Activated CD4-positive, alpha-beta T cell treated with anti-CD3 and anti-CD28 coated beads for 36 hours (primary cell): ENCODE results near the gene HNRNPL. TPM values are rescaled to one million over a fixed set of nuclear protein-coding genes. Genes with fewer than 3 reads are reported as not detected.
"Not testable (repeated sequence)": the region's sequence is repeated elsewhere in the genome, so short reads cannot be mapped to it uniquely, and the experiment has no call there.

Source experiments
- ATAC-seq: fragments of 200-7000 bp; cut with Tn5 transposase; one replicate; pipeline ENCODE4 v1.10.0; 2021; ENCODE audit warnings: mild to moderate bottlenecking, moderate library complexity
- CTCF ChIA-PET: fragments of 350-600 bp; sonication (Branson Sonifier 250); formaldehyde crosslinking; loops from one replicate; lab custom pipeline; 2021; ENCODE audit warnings: antibody characterized with exemption; lab: Charles Lee
- POLR2A ChIA-PET: fragments of 350-600 bp; sonication (Branson Sonifier 250); formaldehyde crosslinking; loops from one replicate; lab custom pipeline; 2021; ENCODE audit warnings: antibody characterized with exemption, inconsistent platforms; lab: Charles Lee
- DNase-seq: peaks from one replicate; pipeline ENCODE4 v3.0.0-alpha.2; 2020
- H3K27ac Mint-ChIP-seq: one replicate; pipeline ENCODE4 v1.8.0; 2021; ENCODE audit warnings: mixed read lengths
- H3K27me3 Mint-ChIP-seq: one replicate; pipeline ENCODE4 v1.8.0; 2021; ENCODE audit warnings: mixed read lengths
- H3K36me3 Mint-ChIP-seq: one replicate; pipeline ENCODE4 v1.8.0; 2021; ENCODE audit warnings: low read depth, mixed read lengths
- H3K4me1 Mint-ChIP-seq: one replicate; pipeline ENCODE4 v1.8.0; 2021; ENCODE audit warnings: mixed read lengths
- H3K4me3 Mint-ChIP-seq: one replicate; pipeline ENCODE4 v1.8.0; 2021; ENCODE audit warnings: mild to moderate bottlenecking, moderate library complexity, mixed read lengths
- H3K9me3 Mint-ChIP-seq: one replicate; pipeline ENCODE4 v1.8.0; 2021; ENCODE audit warnings: low read depth, mixed read lengths
- intact Hi-C, 2 experiments: fragments of 100-400 bp; cut with DNase I in 1 of 2; cut with micrococcal nuclease in 1 of 2; formaldehyde crosslinking; loops; one replicate each; pipeline versions ENCODE4 v1.14.2 to v1.15.1; 2022 to 2024; cut with DNase I, micrococcal nuclease
- total RNA-seq, 2 experiments: library from RNA; stranded (reverse); gene quantifications; one replicate each; pipeline ENCODE4 v1.2.3, GENCODE V29; 2021

The HNRNPL gene
- total RNA-seq, 2 experiments from 2014 or later = 714 to 722 TPM

GRCh38 chr19:38880882-38881609, 31.3 kb upstream of the HNRNPL start:
- H3K9me3 Mint-ChIP-seq = no peaks in the 10 kb centered on the region
- CTCF ChIA-PET = interaction anchor here (0.6 kb wide), 1 partner anchor 48 kb away, joined by 3 read pairs; no protein-coding TSS in a partner anchor
- POLR2A ChIA-PET = no interaction called here
- no peak overlapping the region for H3K27ac Mint-ChIP-seq
- intact Hi-C loops = no loop called here
- no peaks in the 10 kb centered on the region for H3K27me3 Mint-ChIP-seq
- H3K36me3 Mint-ChIP-seq = peaks cover 11% of the 10 kb centered on the region
- no peak overlapping the region for H3K4me3 Mint-ChIP-seq
- peaks cover 24% of the 10 kb centered on the region for H3K4me1 Mint-ChIP-seq
- ATAC-seq (no peak), DNase-seq (no peak)

GRCh38 chr19:38880076-38880881, 30.5 kb upstream of the HNRNPL start:
- intact Hi-C loops = no loop called here
- peaks cover 27% of the 10 kb centered on the region for H3K4me1 Mint-ChIP-seq
- ChIA-PET POLR2A (no interaction called here), CTCF (interaction anchor here (3.6 kb wide), 1 partner anchor 7 kb away, joined by 35 read pairs; no protein-coding TSS in a partner anchor)
- peaks cover 15% of the 10 kb centered on the region for H3K36me3 Mint-ChIP-seq
- ATAC-seq (no peak), DNase-seq (no peak)
- H3K27me3 Mint-ChIP-seq = no peaks in the 10 kb centered on the region
- no peaks in the 10 kb centered on the region for H3K9me3 Mint-ChIP-seq
- no peak overlapping the region for H3K4me3 Mint-ChIP-seq
- H3K27ac Mint-ChIP-seq = peak overlapping the region; percentile 56

GRCh38 chr19:38879400-38879751, 29.6 kb upstream of the HNRNPL start:
- no peaks in the 10 kb centered on the region for H3K27me3 Mint-ChIP-seq
- no peaks in the 10 kb centered on the region for H3K9me3 Mint-ChIP-seq
- H3K4me3 Mint-ChIP-seq = peak overlapping the region; percentile 89
- ATAC-seq (no peak), DNase-seq (no peak)
- intact Hi-C loops = no loop called here
- POLR2A ChIA-PET = interaction anchor here (0.6 kb wide), 2 partner anchors 26 to 61 kb away, joined by 3 to 4 read pairs; no protein-coding TSS in a partner anchor
- H3K36me3 Mint-ChIP-seq = peaks cover 15% of the 10 kb centered on the region
- H3K27ac Mint-ChIP-seq = peak overlapping the region; percentile 99
- peaks cover 27% of the 10 kb centered on the region for H3K4me1 Mint-ChIP-seq
- CTCF ChIA-PET = interaction anchor here (0.9 to 3.6 kb wide), 6 partner anchors 8 to 110 kb away, joined by 3 to 35 read pairs (median 5); no protein-coding TSS in a partner anchor

DNA sequence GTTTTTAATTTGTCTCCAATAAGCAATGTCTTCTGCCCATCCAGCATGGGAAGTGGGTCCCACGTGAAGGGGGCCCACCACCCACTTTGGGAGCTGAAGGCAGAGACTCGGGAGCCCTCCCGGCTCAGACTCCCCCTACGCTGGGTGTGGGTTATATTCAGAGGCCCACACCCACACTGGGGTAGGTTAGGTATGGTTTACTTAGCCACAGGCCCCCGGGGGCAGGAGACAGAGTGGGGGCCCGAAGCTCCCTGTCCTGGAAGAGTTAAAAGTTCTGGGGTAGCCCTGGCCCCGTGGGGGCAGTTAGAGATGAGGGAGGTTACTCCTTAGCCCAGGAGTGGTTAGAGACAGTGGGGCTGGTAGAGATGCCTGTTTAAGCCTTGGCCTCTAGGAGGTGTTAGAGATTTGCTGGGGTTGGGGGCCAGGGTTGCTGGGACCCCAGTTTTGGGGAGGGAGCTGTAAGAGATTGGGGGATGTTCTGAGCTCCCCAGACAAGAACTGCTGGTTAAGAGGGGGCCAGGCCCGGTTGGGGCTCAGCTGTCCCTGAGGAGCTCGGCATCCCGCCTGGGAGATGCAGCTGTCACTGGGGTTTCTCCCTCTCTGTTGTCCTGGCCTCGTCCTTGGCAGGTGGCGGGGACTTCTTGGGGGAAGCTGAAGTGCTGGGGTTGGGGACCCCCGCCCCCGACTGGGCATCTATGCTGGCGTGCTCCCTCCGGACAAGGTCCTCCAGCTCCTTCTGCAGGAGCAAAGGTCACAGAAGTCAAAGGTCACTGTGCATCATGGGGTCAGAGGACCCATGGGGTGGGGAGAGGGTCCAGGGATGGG, 29.0 kb upstream of the HNRNPL start:
- peak; percentile 23 for ATAC-seq
- Mint-ChIP-seq H3K4me3 (peak overlapping the region; percentile 89), H3K27me3 (no peaks in the 10 kb centered on the region), H3K9me3 (no peaks in the 10 kb centered on the region), H3K27ac (peak overlapping the region; percentile 99), H3K4me1 (peaks cover 27% of the 10 kb centered on the region), H3K36me3 (peaks cover 15% of the 10 kb centered on the region)
- ChIA-PET CTCF (interaction anchor here (0.6 to 3.6 kb wide), 8 partner anchors 9 to 109 kb away, joined by 3 to 35 read pairs (median 4); no protein-coding TSS in a partner anchor), POLR2A (interaction anchor here (0.6 kb wide), 2 partner anchors 26 to 62 kb away, joined by 3 to 4 read pairs; no protein-coding TSS in a partner anchor)
- DNase-seq = no peak
- intact Hi-C loops = loop anchor here (1.0 kb wide), 4 partner anchors 8 to 52 kb away; partner anchors contain the start of genes MRPS12 (in 1 of the 2), NFKBIB (in 1 of the 2), SARS2 (in 1 of the 2) and SIRT2 (in 1 of the 2)

GRCh38 chr19:38877781-38878574, 28.2 kb upstream of the HNRNPL start, which contains the start of gene RINL:
TSS of gene RINL (minus strand) at chr19:38878275. CDS start at chr19:38876742, 1,533 bp downstream.
- H3K27ac Mint-ChIP-seq = peak within 1 kb of the TSS; percentile 99
- peaks cover 27% of the 10 kb centered on the region for H3K4me1 Mint-ChIP-seq
- H3K36me3 Mint-ChIP-seq = peaks cover 16% of the 10 kb centered on the region
- ATAC-seq (peak; percentile 93), DNase-seq (peak; percentile 84)
- ChIA-PET POLR2A (no interaction called here), CTCF (interaction anchor here (0.6 to 3.6 kb wide), 6 partner anchors 8 to 52 kb away, joined by 3 to 35 read pairs (median 4); no protein-coding TSS in a partner anchor)
- H3K27me3 Mint-ChIP-seq = no peaks in the 10 kb centered on the region
- intact Hi-C loops = loop anchor here (1.0 kb wide), 4 partner anchors 8 to 52 kb away; partner anchors contain the start of genes MRPS12 (in 1 of the 2), NFKBIB (in 1 of the 2), SARS2 (in 1 of the 2) and SIRT2 (in 1 of the 2)
- peak within 1 kb of the TSS; percentile 89 for H3K4me3 Mint-ChIP-seq
- H3K9me3 Mint-ChIP-seq = no peaks in the 10 kb centered on the region

DNA sequence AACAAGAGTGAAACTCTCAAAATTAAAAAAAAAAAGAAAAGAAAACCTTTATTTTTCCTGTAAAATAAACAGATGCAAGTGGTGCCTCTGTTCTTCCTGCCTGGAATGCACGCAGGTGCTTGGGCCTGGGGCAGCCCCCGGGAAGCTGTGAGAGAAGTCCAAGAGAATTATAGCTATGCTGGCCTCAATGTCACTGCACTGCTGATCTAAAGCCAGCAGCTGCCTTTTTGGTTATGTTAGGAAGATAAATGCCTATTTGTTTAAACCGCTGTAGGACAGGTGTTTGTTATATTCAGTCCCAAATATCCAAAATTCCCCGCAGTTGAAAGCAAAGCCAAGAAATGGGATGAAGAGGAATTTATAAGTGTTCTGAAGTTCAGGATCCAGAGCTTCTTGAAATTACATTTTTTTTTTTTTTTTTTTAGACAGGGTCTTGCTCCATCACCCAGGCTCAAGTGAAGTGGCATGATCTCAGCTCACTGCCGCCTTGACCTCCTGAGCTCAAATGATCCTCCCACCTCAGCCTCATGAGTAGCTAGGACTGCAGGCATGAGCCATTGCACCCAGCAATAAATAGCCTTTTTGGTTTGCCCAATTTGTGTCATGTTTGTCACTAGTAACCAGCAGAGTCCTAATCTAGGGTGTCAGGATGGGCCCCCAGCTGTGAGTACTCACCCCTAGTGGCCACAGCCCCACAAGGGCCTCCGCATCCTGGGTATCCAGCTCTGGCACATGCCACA, 26.0 kb upstream of the HNRNPL start:
- H3K36me3 Mint-ChIP-seq = peaks cover 21% of the 10 kb centered on the region
- no peak for ATAC-seq
- intact Hi-C loops = no loop called here
- peak overlapping the region; percentile 89 for H3K4me3 Mint-ChIP-seq
- DNase-seq = no peak
- ChIA-PET POLR2A (interaction anchor here (1.1 kb wide), 1 partner anchor 44 kb away, joined by 4 read pairs; no protein-coding TSS in a partner anchor), CTCF (interaction anchor here (1.0 to 1.4 kb wide), 4 partner anchors 9 to 106 kb away, joined by 3 to 4 read pairs (median 4); partner anchors contain the start of genes MRPS12 and SARS2)
- H3K9me3 Mint-ChIP-seq = no peaks in the 10 kb centered on the region
- no peaks in the 10 kb centered on the region for H3K27me3 Mint-ChIP-seq
- peak overlapping the region; percentile 47 for H3K27ac Mint-ChIP-seq
- H3K4me1 Mint-ChIP-seq = peaks cover 27% of the 10 kb centered on the region

DNA sequence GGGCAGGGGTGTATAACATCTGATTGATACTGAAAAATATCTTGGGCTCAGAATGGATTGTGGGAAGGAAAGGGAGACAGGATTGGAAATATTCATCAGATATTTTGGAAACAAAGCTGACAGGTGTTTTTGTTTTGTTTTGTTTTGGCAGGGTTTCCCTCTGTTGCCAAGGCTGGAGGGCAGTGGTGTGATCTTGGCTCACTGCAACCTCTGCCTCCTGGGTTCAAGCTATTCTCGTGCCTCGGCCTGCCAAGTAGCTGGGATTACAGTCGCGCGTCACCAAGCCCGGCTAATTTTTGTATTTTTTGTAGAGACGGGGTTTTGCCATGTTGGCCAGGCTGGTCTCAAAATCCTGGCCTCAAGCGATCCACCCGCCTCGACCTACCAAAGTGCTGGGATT, 23.6 kb upstream of the HNRNPL start:
- H3K36me3 Mint-ChIP-seq = peaks cover 39% of the 10 kb centered on the region
- DNase-seq, H3K9me3 Mint-ChIP-seq, ATAC-seq, H3K27me3 Mint-ChIP-seq, H3K27ac Mint-ChIP-seq, H3K4me3 Mint-ChIP-seq, CTCF ChIA-PET: not testable (repeated sequence)
- intact Hi-C loops = loop anchor here in 1 of 2 experiments (5.0 kb wide), 1 partner anchor 106 kb away; no protein-coding TSS in a partner anchor
- H3K4me1 Mint-ChIP-seq = peaks cover 35% of the 10 kb centered on the region
- POLR2A ChIA-PET = interaction anchor here (2.1 kb wide), 1 partner anchor 26 kb away, joined by 5 read pairs; no protein-coding TSS in a partner anchor

DNA sequence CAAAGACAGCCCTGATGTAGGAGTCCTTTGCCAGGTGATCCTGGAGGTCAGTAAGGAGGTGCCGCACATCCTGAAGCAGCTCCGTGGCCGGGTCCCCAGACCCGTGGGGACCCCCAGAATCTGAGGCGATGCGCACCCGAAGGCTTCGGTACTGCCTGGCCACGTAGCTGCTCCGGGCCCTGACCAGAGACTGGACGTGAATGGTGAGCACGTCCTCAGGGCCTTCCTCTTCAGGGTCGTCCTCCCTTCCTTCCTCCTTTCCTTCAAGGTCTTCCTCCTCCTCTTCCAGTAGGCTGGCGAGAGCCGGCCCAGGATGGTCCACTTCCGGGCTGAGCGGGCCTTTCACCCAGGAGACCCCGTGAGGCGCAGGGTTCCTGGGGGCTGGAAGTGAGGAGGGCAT, 20.8 kb upstream of the HNRNPL start:
- intact Hi-C loops = loop anchor here (1.0 to 5.0 kb wide), 4 partner anchors 8 to 103 kb away; partner anchors contain the start of genes MRPS12 (in 1 of the 2), NFKBIB (in 1 of the 2), RINL (in 1 of the 2) and SARS2 (in 1 of the 2)
- Mint-ChIP-seq H3K4me1 (peaks cover 31% of the 10 kb centered on the region), H3K4me3 (peak overlapping the region; percentile 76), H3K27me3 (no peaks in the 10 kb centered on the region), H3K36me3 (peaks cover 44% of the 10 kb centered on the region), H3K27ac (peak overlapping the region; percentile 71), H3K9me3 (no peaks in the 10 kb centered on the region)
- ATAC-seq (no peak), DNase-seq (no peak)
- POLR2A ChIA-PET = interaction anchor here (0.8 to 2.7 kb wide), 3 partner anchors 22 to 28 kb away, joined by 3 to 11 read pairs (median 4); no protein-coding TSS in a partner anchor
- CTCF ChIA-PET = interaction anchor here (0.7 to 2.9 kb wide), 7 partner anchors 8 to 60 kb away, joined by 3 to 18 read pairs (median 4); partner anchors contain the start of genes HNRNPL, MRPS12, RINL and SARS2
